Measurements from ENCODE around the gene PIK3C3.
"Not testable (repeated sequence)": the region's sequence is repeated elsewhere in the genome, so short reads cannot be mapped to it uniquely, and the experiment has no call there.

Gene PIK3C3

GRCh38 chr18:42018831-42019230 lies 63.8 kb downstream of the PIK3C3 start:
- in situ Hi-C loops (cut with MboI; ENCODE audit: low sequenced_read_pairs) = no loop called here

- in situ Hi-C loops (cut with MboI; ENCODE audit: low sequenced_read_pairs) = no loop called here
These were observed 69.1 kb downstream of the PIK3C3 start for GRCh38 chr18:42024131-42024530.

- in situ Hi-C loops (cut with MboI; ENCODE audit: low sequenced_read_pairs) = no loop called here
These were observed 70.5 kb downstream of the PIK3C3 start for GRCh38 chr18:42025491-42025890.

- in situ Hi-C loops (cut with MboI; ENCODE audit: low sequenced_read_pairs) = no loop called here
These were observed 71.1 kb downstream of the PIK3C3 start for GRCh38 chr18:42025974-42026625.

- in situ Hi-C loops (cut with MboI; ENCODE audit: low sequenced_read_pairs) = no loop called here
These were observed 73.3 kb downstream of the PIK3C3 start for GRCh38 chr18:42028247-42028832.

- in situ Hi-C loops (cut with MboI; ENCODE audit: low sequenced_read_pairs) = no loop called here
These were observed 74.1 kb downstream of the PIK3C3 start for GRCh38 chr18:42029092-42029491.

- in situ Hi-C loops (cut with MboI; ENCODE audit: low sequenced_read_pairs) = no loop called here
These were observed 75.7 kb downstream of the PIK3C3 start for GRCh38 chr18:42030586-42031182.

- in situ Hi-C loops (cut with MboI; ENCODE audit: low sequenced_read_pairs) = no loop called here
These were observed 77.4 kb downstream of the PIK3C3 start for GRCh38 chr18:42032447-42032846.

GRCh38 chr18:42033137-42033810 lies 78.2 kb downstream of the PIK3C3 start:
- in situ Hi-C loops (cut with MboI; ENCODE audit: low sequenced_read_pairs) = no loop called here

- in situ Hi-C loops (cut with MboI; ENCODE audit: low sequenced_read_pairs) = no loop called here
These were observed 83.9 kb downstream of the PIK3C3 start for GRCh38 chr18:42038936-42039335.

- in situ Hi-C loops (cut with MboI; ENCODE audit: low sequenced_read_pairs) = no loop called here
These were observed 84.4 kb downstream of the PIK3C3 start for GRCh38 chr18:42039396-42039795.

GRCh38 chr18:42041793-42042192 lies 86.8 kb downstream of the PIK3C3 start:
- in situ Hi-C loops (cut with MboI; ENCODE audit: low sequenced_read_pairs) = no loop called here

- in situ Hi-C loops (cut with MboI; ENCODE audit: low sequenced_read_pairs) = no loop called here
These were observed 90.3 kb downstream of the PIK3C3 start for GRCh38 chr18:42045346-42045745.

GRCh38 chr18:42047721-42048120 lies 92.7 kb downstream of the PIK3C3 start:
- in situ Hi-C loops (cut with MboI; ENCODE audit: low sequenced_read_pairs) = no loop called here

GRCh38 chr18:42048158-42048557 lies 93.1 kb downstream of the PIK3C3 start:
- in situ Hi-C loops (cut with MboI; ENCODE audit: low sequenced_read_pairs) = no loop called here

- in situ Hi-C loops (cut with MboI; ENCODE audit: low sequenced_read_pairs) = not testable (repeated sequence)
These were observed 94.5 kb downstream of the PIK3C3 start for GRCh38 chr18:42049536-42049935.

GRCh38 chr18:42051411-42051810 lies 96.4 kb downstream of the PIK3C3 start:
- in situ Hi-C loops (cut with MboI; ENCODE audit: low sequenced_read_pairs) = no loop called here

GRCh38 chr18:42052122-42052708 lies 97.2 kb downstream of the PIK3C3 start:
- in situ Hi-C loops (cut with MboI; ENCODE audit: low sequenced_read_pairs) = no loop called here

- in situ Hi-C loops (cut with MboI; ENCODE audit: low sequenced_read_pairs) = no loop called here
These were observed 98.3 kb downstream of the PIK3C3 start for GRCh38 chr18:42053188-42053781.

GRCh38 chr18:42064109-42064508 lies 109.1 kb downstream of the PIK3C3 start:
- in situ Hi-C loops (cut with MboI; ENCODE audit: low sequenced_read_pairs) = no loop called here

- in situ Hi-C loops (cut with MboI; ENCODE audit: low sequenced_read_pairs) = no loop called here
These were observed 112.5 kb downstream of the PIK3C3 start for GRCh38 chr18:42067518-42067917.
